Stimulated activated CD8-positive, alpha-beta memory T cell treated with anti-CD3 and anti-CD28 coated beads, Interleukin-15, amount 100 ng/mL, for 1 hour (primary cell): ENCODE data around the gene DENND11.

Experiments
- DNase-seq: peaks from one replicate; pipeline ENCODE4 v3.0.0-alpha.2; 2020; ENCODE audit warnings: low read depth

The DENND11 gene, protein sequence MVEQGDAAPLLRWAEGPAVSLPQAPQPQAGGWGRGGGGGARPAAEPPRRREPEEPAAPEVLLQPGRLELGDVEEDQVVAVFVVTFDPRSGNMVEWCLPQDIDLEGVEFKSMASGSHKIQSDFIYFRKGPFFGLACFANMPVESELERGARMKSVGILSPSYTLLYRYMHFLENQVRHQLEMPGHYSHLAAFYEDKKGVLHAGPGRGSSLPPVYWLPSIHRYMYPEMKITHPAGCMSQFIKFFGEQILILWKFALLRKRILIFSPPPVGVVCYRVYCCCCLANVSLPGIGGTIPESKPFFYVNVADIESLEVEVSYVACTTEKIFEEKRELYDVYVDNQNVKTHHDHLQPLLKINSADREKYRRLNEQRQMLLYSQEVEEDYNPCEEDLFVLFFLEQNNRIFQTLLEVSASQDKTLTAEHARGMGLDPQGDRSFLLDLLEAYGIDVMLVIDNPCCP

DNA sequence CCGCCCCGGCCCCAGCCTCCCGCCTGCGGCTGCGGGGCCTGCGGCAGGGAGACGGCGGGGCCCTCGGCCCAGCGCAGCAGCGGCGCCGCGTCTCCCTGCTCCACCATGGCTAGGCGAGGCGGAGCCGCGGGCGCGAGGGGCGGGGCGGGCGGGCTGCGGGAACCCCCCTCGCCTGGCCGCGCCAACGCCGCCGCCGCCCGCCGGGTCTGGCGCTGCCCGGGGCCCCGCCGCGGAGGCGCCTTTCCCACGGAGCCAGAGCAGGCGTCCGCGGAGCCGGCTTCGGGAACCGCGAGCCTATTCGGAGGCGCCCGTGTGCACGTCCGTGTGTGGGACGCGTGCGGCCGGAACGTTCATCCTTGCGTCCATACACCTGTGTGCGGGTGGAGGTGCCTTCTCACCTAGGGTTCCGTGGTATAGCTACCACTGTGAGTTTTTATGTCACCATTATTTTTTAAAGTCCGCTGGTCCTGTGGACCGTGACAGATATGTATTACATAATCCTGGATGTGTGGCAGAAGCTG, at the start of gene DENND11:
DENND11 (minus strand) TSS at position 120 of the 521 bp plus-strand sequence; CDS start at position 107, 13 bp downstream.
- no peak for DNase-seq

DNA sequence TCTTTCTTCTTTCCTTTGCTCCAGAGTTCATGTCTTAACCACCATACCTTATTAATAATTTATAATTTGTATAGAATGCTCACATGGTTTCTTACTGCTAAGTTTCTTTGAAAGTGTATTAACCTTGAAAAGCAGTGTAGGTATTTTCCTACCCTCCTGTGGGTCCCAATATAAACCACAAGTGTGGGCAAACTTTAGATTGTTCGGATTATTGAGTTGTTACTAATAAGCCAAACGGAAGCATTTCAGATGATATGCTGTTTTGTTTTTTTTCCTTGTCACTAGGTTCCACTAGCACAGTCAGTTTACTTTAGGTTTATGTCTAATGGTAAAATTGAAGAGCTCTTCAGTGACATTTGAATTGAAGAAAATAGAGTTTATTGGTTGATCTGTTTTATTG, 46.4 kb upstream of the DENND11 start:
- DNase-seq, result no peak

DNA sequence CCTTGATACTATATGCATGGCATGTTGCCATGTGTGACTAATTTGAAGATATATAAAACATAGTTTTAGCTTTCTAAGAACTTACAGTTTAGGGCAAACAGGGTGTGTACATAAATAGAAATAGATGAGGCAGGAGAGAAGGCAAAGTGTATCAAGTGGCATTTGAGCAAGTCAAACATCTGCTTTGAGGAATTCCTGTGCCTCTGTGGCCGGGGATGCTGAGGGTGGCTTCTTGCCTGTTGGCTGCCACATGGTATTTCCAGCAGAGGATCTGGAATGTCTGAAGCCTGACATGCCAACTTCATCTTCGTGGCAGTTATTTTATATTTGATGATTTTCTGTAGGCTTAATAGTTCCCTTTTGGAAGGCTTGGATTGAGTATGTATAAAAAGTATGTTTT, 42.2 kb upstream of the DENND11 start:
- DNase-seq, result no peak

DNA sequence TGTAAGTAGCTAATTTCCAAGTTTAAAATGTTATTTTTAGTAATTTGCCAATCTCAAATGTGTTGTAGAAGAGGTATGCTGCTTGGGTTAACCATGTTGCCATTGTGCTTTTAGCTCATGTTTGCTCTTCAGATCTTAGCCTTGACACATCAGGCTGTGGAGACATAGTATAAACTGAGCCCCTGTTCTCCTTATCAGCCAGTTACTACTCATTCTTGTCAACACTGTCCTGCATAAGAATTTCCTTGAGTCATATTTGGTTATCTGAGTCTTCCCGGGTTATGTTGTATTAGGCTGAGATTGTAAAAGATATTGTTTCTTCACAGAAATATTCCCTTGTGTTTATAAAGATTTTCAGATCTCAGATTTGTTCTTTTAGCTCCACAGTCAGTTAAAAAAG, 40.3 kb upstream of the DENND11 start:
- DNase-seq, result no peak

DNA sequence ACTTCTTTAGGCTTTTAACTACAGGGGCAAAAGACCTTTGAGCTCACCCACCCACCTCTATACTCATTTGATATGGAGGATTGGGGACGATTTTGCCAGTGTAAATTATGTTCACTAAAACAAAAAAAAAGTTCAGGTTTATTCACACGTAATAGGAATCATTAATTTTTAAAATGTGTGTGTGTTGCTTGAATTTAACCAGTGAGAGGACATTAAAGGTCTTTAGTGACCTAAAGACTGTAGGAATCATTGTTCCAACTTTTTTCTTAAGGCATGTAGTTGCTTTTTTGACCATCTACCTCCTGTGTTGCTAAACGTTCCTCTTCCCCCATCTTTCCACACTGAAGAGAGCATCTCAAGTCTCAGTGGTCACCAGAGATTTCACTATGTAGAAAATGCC, 37.3 kb upstream of the DENND11 start:
- no peak for DNase-seq

DNA sequence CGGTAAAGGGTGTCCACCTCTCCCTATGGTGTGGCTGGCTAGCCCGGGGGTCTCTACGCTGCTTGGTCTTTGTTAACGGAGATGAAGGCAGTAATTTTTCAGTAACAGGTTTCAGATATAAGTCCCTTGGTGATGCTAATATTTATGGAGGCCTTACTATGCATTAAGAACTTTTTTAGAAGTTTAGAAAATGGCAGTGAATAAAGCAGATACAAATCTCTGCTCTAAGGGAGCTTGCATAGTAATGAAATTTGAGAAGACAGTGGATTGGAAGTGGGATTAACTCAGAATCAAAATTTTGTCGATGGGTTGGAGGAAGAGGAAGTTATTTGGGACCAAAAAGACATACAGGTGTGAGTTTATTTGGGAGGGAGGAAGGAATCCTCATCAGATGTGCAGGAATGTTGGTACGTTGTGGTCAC, 36.6 kb upstream of the DENND11 start:
- no peak for DNase-seq

DNA sequence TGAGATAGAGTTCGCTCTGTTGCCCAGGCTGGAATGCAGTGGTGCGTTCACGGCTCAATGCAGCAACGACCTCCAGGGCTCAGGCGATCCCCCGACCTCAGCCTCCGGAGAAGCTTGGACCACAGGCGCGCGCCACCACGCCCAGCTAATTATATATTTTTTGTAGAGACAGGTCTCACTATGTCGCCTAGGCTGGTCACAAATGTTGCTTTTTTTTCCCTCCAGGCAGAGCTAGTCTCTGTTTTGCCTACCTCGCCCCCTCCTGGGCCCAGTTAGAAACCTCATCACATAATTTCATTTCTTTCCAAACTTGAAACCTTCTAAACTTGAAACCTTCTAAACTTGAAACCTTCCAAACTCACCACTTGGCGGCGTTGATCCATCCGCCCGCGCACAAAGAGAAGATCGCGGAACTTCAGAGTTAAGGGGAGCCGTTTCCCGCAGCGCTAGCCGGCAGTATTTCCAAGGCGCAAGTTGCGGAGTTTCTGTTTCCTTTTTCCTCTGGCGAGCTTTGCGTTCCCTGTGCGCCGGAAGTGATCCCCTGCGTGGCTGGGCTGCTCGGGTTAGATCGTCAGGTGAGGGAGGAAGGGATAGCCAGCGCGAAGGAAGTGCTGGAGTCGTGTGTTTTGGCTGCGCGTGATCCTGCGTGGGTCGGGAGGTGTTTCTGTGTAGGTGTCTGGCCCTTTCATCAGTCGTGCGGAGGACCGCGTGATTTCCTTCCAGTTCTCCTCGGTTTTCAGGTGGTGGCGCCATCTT, 36.0 kb upstream of the DENND11 start, which contains the start of gene SSBP1:
SSBP1 (plus strand) TSS at position 523 of the 756 bp plus-strand sequence. CDS start 809 bp downstream, outside the sequence.
- peak; percentile 86 for DNase-seq

DNA sequence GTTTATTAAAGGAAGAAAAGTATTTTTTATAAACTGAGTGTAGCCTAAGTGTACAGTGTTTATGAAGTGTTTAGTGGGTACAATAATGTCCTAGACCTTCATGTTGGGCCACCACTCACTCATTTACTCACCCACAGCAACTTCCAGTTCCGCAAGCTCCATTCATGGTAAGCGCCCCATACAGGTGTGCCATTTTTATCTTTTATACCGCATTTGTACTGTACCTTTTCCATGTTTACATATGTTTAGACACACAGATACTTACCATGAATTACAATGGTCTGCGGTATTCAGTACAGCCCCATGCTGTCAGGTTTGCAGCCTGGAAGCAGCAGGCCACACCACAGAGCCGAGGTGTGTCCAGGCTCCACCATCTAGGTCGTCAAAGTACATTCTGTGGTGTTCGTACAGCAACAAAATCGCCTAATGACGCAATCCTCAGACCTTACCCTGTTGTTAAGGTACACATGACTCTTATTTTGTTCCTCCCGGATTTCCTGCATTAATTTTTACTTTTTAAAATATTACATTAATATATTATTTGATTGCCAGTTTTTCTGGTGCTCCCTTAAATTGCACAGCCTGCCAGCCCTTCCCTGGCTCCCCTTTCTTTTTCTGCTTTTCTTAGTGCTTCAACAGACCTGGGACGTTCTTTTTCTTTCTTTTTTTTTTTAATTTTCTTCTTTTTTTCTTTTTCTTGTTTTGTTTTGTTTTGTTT, 35.3 kb upstream of the DENND11 start:
- DNase-seq, result no peak

DNA sequence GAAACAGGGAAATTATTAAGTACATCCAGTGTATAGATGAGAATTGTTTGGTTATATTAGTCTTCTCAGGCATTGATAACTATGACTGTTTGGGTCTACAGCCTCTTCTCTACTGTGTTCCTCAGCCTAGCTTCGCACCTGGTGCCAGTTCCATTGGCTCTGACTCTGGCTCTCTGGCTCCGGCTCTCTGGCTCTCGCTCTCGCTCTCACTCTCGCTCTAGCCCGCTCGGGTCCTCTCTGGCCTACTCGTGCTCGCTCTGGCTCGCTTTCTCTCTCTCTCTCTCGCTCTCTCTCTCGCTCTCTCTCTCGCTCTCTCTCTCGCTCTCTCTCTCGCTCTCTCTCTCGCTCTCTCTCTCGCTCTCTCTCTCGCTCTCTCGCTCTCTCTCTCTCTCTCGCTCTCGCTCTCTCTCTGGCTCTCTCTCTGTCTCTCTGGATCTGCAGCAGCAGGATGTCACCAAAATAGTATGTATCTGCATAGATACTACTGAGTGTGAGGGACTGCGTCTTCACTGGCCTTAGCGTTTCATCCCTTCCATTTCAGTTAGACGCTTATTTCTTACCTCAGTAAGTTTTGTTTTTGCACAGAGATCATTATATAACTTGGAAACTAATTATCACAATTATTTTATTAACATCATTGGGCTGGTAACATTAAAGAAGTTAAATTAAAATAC, 29.6 kb upstream of the DENND11 start:
- DNase-seq, result no peak

DNA sequence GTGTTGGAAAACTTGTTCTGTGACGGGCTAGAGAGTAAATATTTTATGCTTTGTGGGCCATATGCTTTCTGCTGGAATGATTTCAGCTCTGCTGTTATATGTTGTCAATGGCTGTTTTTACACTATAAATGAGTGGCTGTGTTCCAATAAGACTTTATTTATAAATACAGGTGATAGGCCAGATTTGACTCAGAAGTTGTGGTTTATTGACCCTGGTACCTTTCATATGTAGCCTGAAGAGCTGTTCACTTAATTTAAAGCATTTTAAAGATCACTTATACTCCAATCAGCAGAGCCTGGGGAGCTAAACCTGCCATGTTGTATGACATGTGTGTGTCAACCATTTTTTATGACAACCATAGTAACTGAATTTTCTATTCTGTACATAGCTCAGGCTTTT, 27.1 kb upstream of the DENND11 start:
- DNase-seq, result no peak

DNA sequence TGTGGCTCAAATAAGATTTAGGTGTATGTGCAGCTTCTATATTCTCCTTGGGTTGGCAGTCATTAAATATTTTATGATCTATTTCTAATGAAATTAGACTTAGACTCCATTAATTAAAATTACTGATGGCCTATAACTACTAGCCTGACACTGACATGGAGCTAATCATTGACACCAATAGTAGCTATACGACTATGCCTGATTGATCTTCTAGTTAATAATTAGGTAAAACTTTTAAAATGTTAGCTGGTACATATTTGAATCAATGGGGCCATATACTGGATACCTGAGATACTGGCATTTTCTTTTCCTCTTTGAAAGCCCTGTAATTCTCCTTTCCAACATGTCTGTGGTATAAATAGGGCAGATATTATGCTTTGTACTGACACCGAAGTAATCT, 20.6 kb upstream of the DENND11 start:
- no peak for DNase-seq

DNA sequence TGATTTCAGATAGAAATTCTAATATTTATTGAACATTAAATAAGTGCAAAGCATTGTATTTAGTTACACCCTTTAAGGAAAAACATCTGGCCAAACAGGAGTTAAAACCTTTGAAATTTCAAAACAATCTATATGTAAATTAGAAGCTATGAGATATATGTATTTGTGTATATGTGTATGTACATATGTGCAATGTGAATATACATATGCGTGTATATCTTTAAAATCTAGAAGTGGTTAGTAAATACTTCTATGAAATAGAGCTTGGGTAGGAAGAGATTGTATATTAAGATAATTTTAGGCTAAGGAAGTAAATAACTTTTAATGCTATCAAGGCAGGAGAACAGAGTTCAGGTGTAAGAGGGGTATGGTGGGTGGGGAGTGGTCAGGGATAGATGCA, 15.5 kb upstream of the DENND11 start:
- no peak for DNase-seq

DNA sequence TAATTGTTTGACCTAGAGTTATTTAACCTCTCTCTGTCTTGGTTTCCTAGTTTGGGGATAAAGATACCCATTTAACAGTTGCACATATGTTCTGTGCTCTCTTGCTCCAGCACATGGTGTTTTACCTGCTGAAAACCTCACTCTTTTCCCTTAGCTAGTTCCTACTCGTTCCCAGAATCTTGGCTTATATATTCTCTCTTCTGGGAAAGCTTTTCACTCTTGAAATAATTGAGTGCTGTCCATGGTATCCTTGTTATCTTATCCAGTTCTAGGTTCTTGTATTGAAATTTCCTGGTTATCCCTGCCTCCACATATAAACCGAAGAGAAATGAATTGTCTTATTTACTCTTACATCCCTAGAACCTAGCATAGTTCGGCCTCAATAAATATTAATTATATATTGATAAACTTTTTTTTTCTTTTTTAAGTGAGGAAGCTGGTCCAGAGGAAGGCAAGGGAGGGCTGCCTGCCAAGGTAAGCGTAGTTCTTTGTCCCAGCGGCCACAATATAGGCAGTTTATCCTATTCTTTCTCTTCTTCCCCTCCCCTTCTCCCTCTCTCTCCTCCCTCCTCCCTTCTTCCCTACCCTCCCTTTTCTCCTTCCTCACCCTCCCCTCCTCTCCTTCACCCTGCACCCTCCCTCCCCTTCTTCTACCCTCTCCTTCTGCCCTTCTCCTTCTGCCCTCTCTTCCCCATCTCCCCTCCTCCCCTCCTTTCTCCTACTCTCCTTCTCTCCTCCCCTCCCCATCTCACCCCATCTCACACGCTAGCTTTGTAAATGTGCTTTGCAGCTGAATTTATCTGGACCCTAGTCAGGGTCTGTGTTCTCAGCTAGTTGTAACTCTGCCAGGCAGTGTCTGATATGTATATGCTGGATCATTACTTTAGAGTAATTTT, 14.1 kb upstream of the DENND11 start:
- DNase-seq, result no peak

DNA sequence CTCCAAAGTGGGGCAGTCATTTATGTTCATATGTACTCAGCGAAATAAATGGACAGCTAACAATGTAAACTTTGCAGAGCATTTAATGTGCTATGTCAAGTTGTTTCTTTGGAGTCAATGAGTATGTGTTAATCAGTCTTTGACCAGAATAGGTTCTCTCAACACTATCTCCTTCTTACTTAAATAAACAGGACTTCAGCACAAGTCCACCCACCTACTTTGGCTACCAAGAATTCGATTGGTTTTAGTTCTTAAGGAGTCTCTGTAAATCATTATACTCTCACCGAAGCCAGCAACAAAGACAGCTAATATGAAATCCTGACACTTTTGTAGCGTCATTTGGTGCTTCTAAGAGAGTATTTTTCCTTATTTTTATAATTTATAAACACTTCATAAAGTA, 13.1 kb upstream of the DENND11 start:
- DNase-seq, result no peak

DNA sequence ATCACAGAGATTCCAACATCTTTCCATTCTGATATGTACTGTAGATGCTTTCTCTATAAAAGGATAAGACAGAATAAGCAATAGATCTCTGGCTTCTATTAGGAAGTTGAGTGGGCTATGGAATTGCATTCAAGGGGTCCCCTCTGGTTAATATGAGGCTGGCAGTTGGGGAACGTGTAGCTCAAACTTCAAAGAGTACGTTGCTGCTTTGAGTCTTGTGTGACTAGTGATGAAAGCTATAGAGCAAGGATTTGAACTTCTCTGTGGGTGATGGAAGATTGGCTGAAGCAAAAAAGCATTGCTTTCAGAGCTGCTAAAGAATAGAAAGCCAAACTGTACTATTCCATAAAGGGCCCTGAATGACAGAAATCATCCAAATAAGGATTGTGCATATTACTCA, 12.6 kb upstream of the DENND11 start:
- no peak for DNase-seq

DNA sequence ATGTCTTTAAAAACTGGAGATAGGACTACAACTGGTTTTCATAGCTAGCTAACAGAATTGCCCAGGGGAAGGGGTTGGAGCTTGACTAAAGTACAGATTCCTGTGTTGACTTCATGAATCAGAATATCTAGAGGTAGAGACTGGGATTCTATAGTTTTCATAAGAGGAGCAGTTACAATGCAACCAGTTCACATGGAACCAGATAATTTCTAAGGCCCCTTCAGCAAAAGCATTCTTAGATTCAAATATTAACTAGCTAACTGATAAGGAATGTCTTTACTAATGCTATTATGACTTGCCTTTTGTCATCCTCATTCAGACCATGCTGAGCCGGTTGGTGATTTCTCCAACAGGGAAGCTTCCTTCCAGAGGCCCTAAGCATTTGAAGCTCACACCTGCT, 11.9 kb upstream of the DENND11 start:
- no peak for DNase-seq

DNA sequence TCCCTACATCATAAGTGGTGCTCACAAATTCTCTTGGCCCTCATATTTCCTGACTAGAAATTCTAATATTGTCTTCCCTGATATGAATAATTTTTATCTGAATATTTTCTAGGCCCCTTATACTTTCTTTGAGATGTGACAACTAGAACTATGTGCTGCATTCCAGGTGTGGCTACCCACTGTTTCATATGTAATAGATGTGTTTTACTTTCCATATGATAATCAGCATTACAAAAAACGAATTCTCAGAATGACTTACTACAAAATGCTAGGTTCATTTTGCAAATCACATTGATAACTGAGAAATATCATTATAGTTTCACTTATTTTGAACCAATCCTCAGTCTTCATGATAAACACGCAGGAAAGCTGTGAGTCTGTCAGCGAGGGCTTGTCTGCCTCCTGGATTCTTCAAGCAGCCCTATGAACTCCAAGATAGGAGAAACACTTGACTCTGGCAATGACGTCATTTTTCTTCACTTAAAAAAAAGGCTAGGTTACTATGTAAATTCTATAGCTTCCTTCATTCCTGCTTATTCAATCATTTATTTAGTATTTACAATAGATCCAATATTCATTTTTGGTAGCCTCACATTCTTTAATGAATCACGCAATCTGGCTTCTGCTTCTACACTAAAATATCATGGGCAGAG, 10.8 kb upstream of the DENND11 start:
- no peak for DNase-seq

DNA sequence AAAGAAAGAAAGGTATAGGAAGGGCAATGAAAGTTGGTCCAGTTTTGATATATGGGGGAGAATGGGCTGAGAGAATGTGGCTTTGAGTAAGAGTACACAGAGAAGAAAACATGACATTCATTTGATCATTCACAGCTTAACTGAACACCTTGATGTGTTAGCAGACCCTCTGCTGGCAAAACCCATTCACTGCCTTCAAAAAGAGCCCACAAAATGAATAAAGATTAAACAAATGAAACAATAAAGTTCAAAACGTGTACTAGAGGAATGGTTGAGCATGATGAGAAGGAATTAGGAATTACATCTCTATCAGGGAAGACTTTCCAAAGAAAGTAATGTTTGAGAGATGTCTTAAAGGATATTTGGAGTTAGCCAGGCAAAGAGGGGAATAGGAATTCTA, 8.3 kb upstream of the DENND11 start:
- DNase-seq, result no peak

DNA sequence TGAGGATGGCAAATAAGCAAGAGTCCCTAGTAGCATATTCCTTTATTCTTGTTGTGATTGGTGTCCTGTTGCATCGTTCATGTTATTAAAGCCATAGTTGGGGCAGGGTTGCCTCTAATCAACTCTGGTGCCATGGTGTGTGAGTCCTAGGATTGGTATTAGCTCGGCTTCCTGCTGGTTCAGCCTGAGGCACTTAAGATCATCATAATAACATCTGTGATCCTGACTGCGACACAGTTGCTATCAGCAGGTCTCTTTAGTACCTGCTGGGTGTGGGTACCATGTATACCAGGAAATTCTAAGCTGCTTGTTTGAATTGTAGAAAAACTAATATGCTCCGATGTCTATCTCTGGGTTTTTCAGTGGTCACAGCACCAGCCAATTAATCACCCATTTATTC, 7.8 kb upstream of the DENND11 start:
- no peak for DNase-seq

DNA sequence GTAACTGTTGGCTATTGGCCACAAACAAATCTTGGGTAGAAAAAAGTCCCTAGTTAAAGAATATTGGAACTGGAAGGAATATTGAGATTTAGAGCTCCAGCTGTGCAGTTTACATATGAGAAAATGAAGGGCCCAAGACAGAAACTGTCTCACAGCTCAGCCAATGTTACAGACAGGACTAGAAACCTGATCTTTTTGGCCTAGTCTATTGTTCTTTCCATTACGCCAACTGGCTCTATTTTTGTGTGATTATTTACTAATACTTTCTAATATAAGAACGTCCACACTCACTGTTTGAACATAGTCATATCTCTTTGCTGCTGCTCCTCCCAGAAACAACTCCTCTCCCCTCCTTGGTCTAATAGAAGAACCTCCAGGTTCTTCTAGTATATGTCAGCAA, 7.4 kb upstream of the DENND11 start:
- no peak for DNase-seq
